GM23338 (cell line): Measurements from ENCODE around the gene TUBG2. TPM values are rescaled to one million over a fixed set of nuclear protein-coding genes. Genes with fewer than 3 reads are reported as not detected.
A peak's percentile ranks its signal among the peaks of the same experiment; 100 is the strongest.

Source experiments
- ATAC-seq: fragments of 200-7000 bp; cut with Tn5 transposase; 3 replicates; pipeline ENCODE4 v1.9.1; 2020
- DNase-seq: peaks from one replicate; pipeline ENCODE4 v3.0.0-alpha.2; 2015; ENCODE audit warnings: low spot score
- H2AFZ ChIP-seq: fragments of 200-600 bp; sonication (generic); 2 replicates; pipeline ENCODE4 v1.8.0; 2016; ENCODE audit warnings: antibody characterized with exemption, mild to moderate bottlenecking, moderate library complexity
- H3F3A ChIP-seq: fragments of 200-600 bp; sonication (generic); replicated peaks from 2 replicates; pipeline ENCODE4 v1.8.0; 2017; ENCODE audit warnings: antibody characterized with exemption, mixed run types, low read depth
- H3K27ac ChIP-seq: fragments of 200-600 bp; sonication (generic); 2 replicates; pipeline ENCODE4 v1.6.1; 2016; ENCODE audit warnings: low read depth
- H3K27me3 ChIP-seq: fragments of 200-600 bp; sonication (generic); 2 replicates; pipeline ENCODE4 v1.8.0; 2016; ENCODE audit warnings: mild to moderate bottlenecking, mixed run types, moderate library complexity; ENCODE audit not compliant: insufficient read depth
- H3K36me3 ChIP-seq: fragments of 200-600 bp; sonication (generic); 2 replicates; pipeline ENCODE4 v1.8.0; 2016; ENCODE audit warnings: mild to moderate bottlenecking; ENCODE audit not compliant: insufficient read depth
- H3K4me1 ChIP-seq: fragments of 200-600 bp; sonication (generic); 2 replicates; pipeline ENCODE4 v1.8.0; 2016; ENCODE audit warnings: mild to moderate bottlenecking, moderate library complexity; ENCODE audit not compliant: insufficient read depth
- H3K4me2 ChIP-seq: fragments of 200-600 bp; sonication (generic); 2 replicates; pipeline ENCODE4 v1.7.1; 2017; ENCODE audit warnings: mixed run types
- H3K4me3 ChIP-seq: fragments of 200-600 bp; sonication (generic); 2 replicates; pipeline ENCODE4 v1.6.1; 2016; ENCODE audit warnings: mixed run types
- H3K79me2 ChIP-seq: fragments of 200-600 bp; sonication (generic); replicated peaks from 2 replicates; pipeline ENCODE4 v1.8.0; 2017; ENCODE audit warnings: mild to moderate bottlenecking; ENCODE audit not compliant: insufficient read depth
- H3K9me2 ChIP-seq: fragments of 200-600 bp; sonication (generic); 2 replicates; pipeline ENCODE4 v1.8.0; 2017; ENCODE audit not compliant: insufficient read depth
- H4K20me1 ChIP-seq: fragments of 200-600 bp; sonication (generic); replicated peaks from 2 replicates; pipeline ENCODE4 v1.8.0; 2017; ENCODE audit warnings: mild to moderate bottlenecking; ENCODE audit not compliant: insufficient read depth
- H3K27ac Mint-ChIP-seq: 2 replicates; pipeline ENCODE4 v1.8.0; 2020; ENCODE audit warnings: inconsistent platforms, mild to moderate bottlenecking, moderate library complexity, mixed read lengths
- H3K27me3 Mint-ChIP-seq: 3 replicates; pipeline ENCODE4 v1.8.0; 2022; ENCODE audit warnings: low read depth, mild to moderate bottlenecking, moderate library complexity, mixed read lengths, inconsistent platforms; ENCODE audit not compliant: insufficient read depth, poor library complexity
- H3K36me3 Mint-ChIP-seq: 3 replicates; pipeline ENCODE4 v1.8.0; 2021; ENCODE audit warnings: low read depth, mild to moderate bottlenecking, inconsistent platforms, moderate library complexity, mixed read lengths
- H3K4me1 Mint-ChIP-seq: 3 replicates; pipeline ENCODE4 v1.8.0; 2020; ENCODE audit warnings: mild to moderate bottlenecking, inconsistent platforms, mixed read lengths
- H3K4me3 Mint-ChIP-seq: 3 replicates; pipeline ENCODE4 v1.8.0; 2021; ENCODE audit warnings: moderate library complexity, mild to moderate bottlenecking, inconsistent platforms, mixed read lengths
- H3K9me3 Mint-ChIP-seq: 3 replicates; pipeline ENCODE4 v1.8.0; 2020; ENCODE audit warnings: moderate library complexity, mild to moderate bottlenecking, inconsistent platforms, mixed read lengths
- CREB1 ChIP-seq: fragments of 250-450 bp; sonication (Bioruptor Pico); IDR thresholded peaks from 2 replicates; pipeline ENCODE4 v1.5.0; 2020; ENCODE audit warnings: low read depth, mild to moderate bottlenecking, moderate library complexity
- CTCF ChIP-seq, 2 experiments: fragments of 200-600 bp in 1 of 2; sonication (generic) in 1 of 2; conservative IDR thresholded peaks; 2 replicates each; pipeline versions ENCODE4 v1.5.1 to v1.6.1; 2016 to 2017; ENCODE audit warnings: antibody characterized with exemption in 2 of 2, low read depth in 2 of 2, mild to moderate bottlenecking in 2 of 2, moderate library complexity in 1 of 2
- ETS1 ChIP-seq: IDR thresholded peaks from 2 replicates; pipeline ENCODE4 v1.6.1; 2016; ENCODE audit warnings: antibody characterized with exemption
- EZH2 ChIP-seq: fragments of 200-600 bp; sonication (generic); IDR thresholded peaks from one replicate; pipeline ENCODE4 v1.8.0; 2017; ENCODE audit warnings: antibody characterized with exemption, mild to moderate bottlenecking, low read depth; ENCODE audit not compliant: unreplicated experiment
- EZH2phosphoT487 ChIP-seq: fragments of 200-600 bp; sonication (generic); IDR thresholded peaks from one replicate; pipeline ENCODE4 v1.8.1; 2018; ENCODE audit warnings: antibody characterized with exemption; ENCODE audit not compliant: unreplicated experiment
- JUNB ChIP-seq: IDR thresholded peaks from one replicate; pipeline ENCODE4 v1.6.1; 2016; ENCODE audit warnings: antibody characterized with exemption; ENCODE audit not compliant: unreplicated experiment
- NANOG ChIP-seq: IDR thresholded peaks from 2 replicates; pipeline ENCODE4 v1.6.1; 2016; ENCODE audit warnings: antibody characterized with exemption, borderline replicate concordance
- POLR2AphosphoS5 ChIP-seq: IDR thresholded peaks from 2 replicates; pipeline ENCODE4 v1.6.1; 2016; ENCODE audit warnings: antibody characterized with exemption, low read depth
- REST ChIP-seq: IDR thresholded peaks from one replicate; pipeline ENCODE4 v1.6.1; 2018; ENCODE audit warnings: antibody characterized with exemption; ENCODE audit not compliant: unreplicated experiment
- STAT1 ChIP-seq: IDR thresholded peaks from one replicate; pipeline ENCODE4 v1.6.1; 2016; ENCODE audit warnings: antibody characterized with exemption; ENCODE audit not compliant: unreplicated experiment
- ZNF114 ChIP-seq: fragments of 250-450 bp; sonication (Bioruptor Pico); IDR thresholded peaks from 2 replicates; pipeline ENCODE4 v1.5.0; 2020; ENCODE audit warnings: mild to moderate bottlenecking, moderate library complexity
- ZNF331 ChIP-seq: fragments of 250-450 bp; sonication (Bioruptor Pico); IDR thresholded peaks from 2 replicates; pipeline ENCODE4 v1.5.0; 2020; ENCODE audit warnings: low read depth, mild to moderate bottlenecking, moderate library complexity
- ZNF462 ChIP-seq: fragments of 250-450 bp; sonication (Bioruptor Pico); IDR thresholded peaks from 2 replicates; pipeline ENCODE4 v1.5.0; 2020; ENCODE audit warnings: mild to moderate bottlenecking, moderate library complexity
- polyA plus RNA-seq: library from polyadenylated mRNA; unstranded; fragments of >200 nt; fragmentation: Nextera tagmentation; extraction: Ambion mirVana; gene quantifications from 2 replicates; pipeline ENCODE4 v1.2.1, GENCODE V29; 2016
- total RNA-seq: library from RNA; depleted of rRNA; stranded (reverse); fragments of >200 nt; shearing (Covaris generic); gene quantifications from 2 replicates; pipeline ENCODE4 v1.2.3, GENCODE V29; 2014

TUBG2 gene
- total and polyA plus RNA-seq, 2 experiments from 2014 or later, result 18.2 to 19.0 TPM

GRCh38 chr17:42698736-42699414 is 39.8 kb downstream of the TUBG2 start:
- Mint-ChIP-seq H3K4me1 (peaks cover 10% of the 10 kb centered on the region), H3K4me3 (no peak overlapping the region), H3K9me3 (no peaks in the 10 kb centered on the region; the same call in 1 of the 3 replicates), H3K27me3 (peaks cover 11% of the 10 kb centered on the region), H3K27ac (no peak overlapping the region; the same call in 1 of the 2 replicates), H3K36me3 (peaks cover 22% of the 10 kb centered on the region)
- Histone ChIP-seq H2AFZ (no peak overlapping the region), H3K36me3 (0 out of 2 replicates have a peak, but pooled peaks cover 6% of the 10 kb centered on the region), H3K27ac (no peak overlapping the region), H3K79me2 (no peaks in the 10 kb centered on the region), H3K4me2 (no peak overlapping the region), H3K27me3 (no peaks in the 10 kb centered on the region), H4K20me1 (peaks cover 6% of the 10 kb centered on the region; the same call in 1 of the 2 replicates), H3F3A (no peaks in the 10 kb centered on the region), H3K4me3 (no peak overlapping the region), H3K4me1 (no peaks in the 10 kb centered on the region; the same call in 1 of the 2 replicates), H3K9me2 (no peaks in the 10 kb centered on the region)
- DNase-seq, result no peak
- ATAC-seq, result peak; percentile 46; the same call in 2 of the 3 replicates
- no peak for TF ChIP-seq POLR2AphosphoS5
- TF ChIP-seq ZNF331 (CRISPR knock-in tag), result no peak
- no peak for TF ChIP-seq JUNB
- no peak for TF ChIP-seq EZH2
- no peak for TF ChIP-seq CREB1
- no peak for TF ChIP-seq STAT1
- no peak for TF ChIP-seq ZNF462
- no peak for TF ChIP-seq ETS1
- no peak for TF ChIP-seq CTCF (conservative IDR thresholded peaks at IDR 0.05; ENCODE audit: low read depth in 2 of 2)
- TF ChIP-seq ZNF114, result no peak
- TF ChIP-seq EZH2phosphoT487, result no peak
- no peak for TF ChIP-seq NANOG
- TF ChIP-seq REST, result no peak
